ENCODE results near the gene YAF2.

YAF2 gene

GRCh38 chr12:42255221-42255865 lies 17.3 kb upstream of the YAF2 start:
- TF ChIP-seq TEAD4 (IDR thresholded peaks at IDR 0.05) (no peak), REST (IDR thresholded peaks at IDR 0.05; ENCODE audit: low read depth) (no peak), EGR1 (IDR thresholded peaks at IDR 0.05) (no peak), RAD21 (IDR thresholded peaks at IDR 0.05; ENCODE audit: low read depth) (no peak)

- TF ChIP-seq CEBPB (IDR thresholded peaks at IDR 0.05) (no peak), TCF12 (IDR thresholded peaks at IDR 0.05; ENCODE audit: low read depth) (no peak), TAF1 (IDR thresholded peaks at IDR 0.05; ENCODE audit: low read depth) (no peak), ZBTB7A (IDR thresholded peaks at IDR 0.05; ENCODE audit: low read depth) (no peak), YY1 (IDR thresholded peaks at IDR 0.05; ENCODE audit: low read depth) (no peak), MAX (IDR thresholded peaks at IDR 0.05) (no peak), TEAD4 (IDR thresholded peaks at IDR 0.05) (no peak), FOXM1 (IDR thresholded peaks at IDR 0.05; ENCODE audit: borderline replicate concordance, low read depth) (no peak), EP300 (IDR thresholded peaks at IDR 0.05; ENCODE audit: borderline replicate concordance) (no peak), USF1 (IDR thresholded peaks at IDR 0.05) (no peak)
These were observed 2.2 kb upstream of the YAF2 start for GRCh38 chr12:42240131-42240750.

- TF ChIP-seq RAD21 (IDR thresholded peaks at IDR 0.05; ENCODE audit: low read depth) (no peak), YY1 (IDR thresholded peaks at IDR 0.05; ENCODE audit: low read depth) (no peak), MAX (IDR thresholded peaks at IDR 0.05) (no peak), TEAD4 (IDR thresholded peaks at IDR 0.05) (no peak), CEBPB (IDR thresholded peaks at IDR 0.05) (no peak), NFIC (IDR thresholded peaks at IDR 0.05) (no peak), EGR1 (IDR thresholded peaks at IDR 0.05) (no peak), EP300 (IDR thresholded peaks at IDR 0.05; ENCODE audit: borderline replicate concordance) (no peak), USF1 (IDR thresholded peaks at IDR 0.05) (no peak), TCF12 (IDR thresholded peaks at IDR 0.05; ENCODE audit: low read depth) (no peak), CREB1 (IDR thresholded peaks at IDR 0.05; ENCODE audit: low read depth) (no peak), ZBTB7A (IDR thresholded peaks at IDR 0.05; ENCODE audit: low read depth) (no peak), FOXM1 (IDR thresholded peaks at IDR 0.05; ENCODE audit: borderline replicate concordance, low read depth) (no peak), TAF1 (IDR thresholded peaks at IDR 0.05; ENCODE audit: low read depth) (no peak), REST (IDR thresholded peaks at IDR 0.05; ENCODE audit: low read depth) (no peak)
These were observed 202 bp downstream of the YAF2 start for GRCh38 chr12:42237853-42238239.

GRCh38 chr12:42237052-42237852 lies 796 bp downstream of the YAF2 start:
- no peak for TF ChIP-seq CREB1 (IDR thresholded peaks at IDR 0.05; ENCODE audit: low read depth)
- TF ChIP-seq TAF1 (IDR thresholded peaks at IDR 0.05; ENCODE audit: low read depth): peak; percentile 32; the same call in 1 of the 2 replicates
- TF ChIP-seq NFIC (IDR thresholded peaks at IDR 0.05): no peak
- peak; percentile 55; the same call in 1 of the 2 replicates for TF ChIP-seq YY1 (IDR thresholded peaks at IDR 0.05; ENCODE audit: low read depth)
- TF ChIP-seq TCF12 (IDR thresholded peaks at IDR 0.05; ENCODE audit: low read depth): no peak
- TF ChIP-seq EP300 (IDR thresholded peaks at IDR 0.05; ENCODE audit: borderline replicate concordance): no peak
- TF ChIP-seq RAD21 (IDR thresholded peaks at IDR 0.05; ENCODE audit: low read depth): peak; percentile 26; the same call in 1 of the 2 replicates
- no peak for TF ChIP-seq FOXM1 (IDR thresholded peaks at IDR 0.05; ENCODE audit: borderline replicate concordance, low read depth)
- no peak for TF ChIP-seq EGR1 (IDR thresholded peaks at IDR 0.05)
- TF ChIP-seq TEAD4 (IDR thresholded peaks at IDR 0.05): no peak
- peak; percentile 84 for TF ChIP-seq MAX (IDR thresholded peaks at IDR 0.05)
- TF ChIP-seq USF1 (IDR thresholded peaks at IDR 0.05): peak; percentile 35; the same call in 1 of the 2 replicates
- TF ChIP-seq CEBPB (IDR thresholded peaks at IDR 0.05): no peak
- peak; percentile 89 for TF ChIP-seq ZBTB7A (IDR thresholded peaks at IDR 0.05; ENCODE audit: low read depth)
- TF ChIP-seq REST (IDR thresholded peaks at IDR 0.05; ENCODE audit: low read depth): no peak

Measured in Ishikawa (cell line).